Measurements from ENCODE around the gene LAT. TPM values are rescaled to one million over a fixed set of nuclear protein-coding genes. Genes with fewer than 3 reads are reported as not detected.
A peak's percentile ranks its signal among the peaks of the same experiment; 100 is the strongest.

Gene LAT
- polyA plus RNA-seq, 1 experiment: 2.6 TPM

DNA sequence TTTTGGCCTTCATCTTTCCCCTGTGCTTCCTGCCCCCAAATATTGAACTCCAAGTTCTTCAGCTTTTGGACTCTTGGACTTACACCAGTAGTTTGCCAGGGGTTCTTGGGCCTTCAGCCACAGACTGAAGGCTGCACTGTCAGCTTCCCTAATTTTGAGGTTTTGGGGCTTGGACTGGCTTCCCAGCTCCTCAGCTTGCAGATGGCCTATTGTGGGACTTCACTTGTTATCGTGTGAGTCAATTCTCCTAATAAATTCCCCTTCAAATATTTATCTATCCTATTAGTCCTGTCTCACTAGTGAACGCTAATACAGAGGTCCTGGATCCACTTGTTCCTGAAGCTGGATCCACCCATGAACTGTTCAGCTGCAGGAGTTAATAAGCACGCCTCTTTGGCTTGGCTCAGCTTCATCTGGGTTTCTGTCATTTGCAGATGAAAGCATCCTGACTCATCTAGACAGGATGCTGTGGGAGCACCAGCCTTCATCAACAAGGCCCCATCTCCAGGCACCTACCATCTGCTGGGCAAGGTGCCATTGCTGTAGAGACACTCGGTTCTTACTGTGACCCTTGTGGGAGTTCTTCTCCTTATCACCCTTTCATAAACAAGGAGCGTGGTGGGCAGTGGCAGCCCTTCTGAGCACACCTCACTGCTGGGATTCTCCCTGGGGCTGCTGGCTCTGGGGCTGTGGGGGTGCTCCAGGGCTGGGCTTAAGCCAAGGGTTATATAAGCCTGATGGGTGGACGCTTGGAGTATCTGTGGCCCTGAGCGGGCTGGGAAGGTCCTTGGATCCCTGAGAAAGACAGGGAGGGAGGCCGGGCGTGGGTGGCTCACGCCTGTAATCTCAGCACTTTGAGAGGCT, 23.1 kb downstream of the LAT start:
- Histone ChIP-seq H3K27me3 (ENCODE audit: control insufficient read depth, insufficient read depth, low read length) (peaks cover 2% of the 10 kb centered on the region), H3K27ac (ENCODE audit: low read depth, low read length) (no peak overlapping the region), H3K4me3 (ENCODE audit: low read depth, low read length) (no peak overlapping the region), H3K9me3 (ENCODE audit: control insufficient read depth, insufficient read depth, low read length) (peaks cover 3% of the 10 kb centered on the region; the same call in 1 of the 2 replicates)
- ChIA-PET POLR2A (interaction anchor here (0.6 to 0.9 kb wide), 2 partner anchors 11 to 21 kb away, joined by 3 to 4 read pairs; no protein-coding TSS in a partner anchor), CTCF (interaction anchor here (0.6 kb wide), 1 partner anchor 65 kb away, joined by 4 read pairs; no protein-coding TSS in a partner anchor)
- DNase-seq (ENCODE audit: low read depth, low spot score): peak; percentile 50
- TF ChIP-seq, protein P1, sequence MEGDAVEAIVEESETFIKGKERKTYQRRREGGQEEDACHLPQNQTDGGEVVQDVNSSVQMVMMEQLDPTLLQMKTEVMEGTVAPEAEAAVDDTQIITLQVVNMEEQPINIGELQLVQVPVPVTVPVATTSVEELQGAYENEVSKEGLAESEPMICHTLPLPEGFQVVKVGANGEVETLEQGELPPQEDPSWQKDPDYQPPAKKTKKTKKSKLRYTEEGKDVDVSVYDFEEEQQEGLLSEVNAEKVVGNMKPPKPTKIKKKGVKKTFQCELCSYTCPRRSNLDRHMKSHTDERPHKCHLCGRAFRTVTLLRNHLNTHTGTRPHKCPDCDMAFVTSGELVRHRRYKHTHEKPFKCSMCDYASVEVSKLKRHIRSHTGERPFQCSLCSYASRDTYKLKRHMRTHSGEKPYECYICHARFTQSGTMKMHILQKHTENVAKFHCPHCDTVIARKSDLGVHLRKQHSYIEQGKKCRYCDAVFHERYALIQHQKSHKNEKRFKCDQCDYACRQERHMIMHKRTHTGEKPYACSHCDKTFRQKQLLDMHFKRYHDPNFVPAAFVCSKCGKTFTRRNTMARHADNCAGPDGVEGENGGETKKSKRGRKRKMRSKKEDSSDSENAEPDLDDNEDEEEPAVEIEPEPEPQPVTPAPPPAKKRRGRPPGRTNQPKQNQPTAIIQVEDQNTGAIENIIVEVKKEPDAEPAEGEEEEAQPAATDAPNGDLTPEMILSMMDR (IDR thresholded peaks at IDR 0.05; ENCODE audit: low read depth, low read length): no peak

DNA sequence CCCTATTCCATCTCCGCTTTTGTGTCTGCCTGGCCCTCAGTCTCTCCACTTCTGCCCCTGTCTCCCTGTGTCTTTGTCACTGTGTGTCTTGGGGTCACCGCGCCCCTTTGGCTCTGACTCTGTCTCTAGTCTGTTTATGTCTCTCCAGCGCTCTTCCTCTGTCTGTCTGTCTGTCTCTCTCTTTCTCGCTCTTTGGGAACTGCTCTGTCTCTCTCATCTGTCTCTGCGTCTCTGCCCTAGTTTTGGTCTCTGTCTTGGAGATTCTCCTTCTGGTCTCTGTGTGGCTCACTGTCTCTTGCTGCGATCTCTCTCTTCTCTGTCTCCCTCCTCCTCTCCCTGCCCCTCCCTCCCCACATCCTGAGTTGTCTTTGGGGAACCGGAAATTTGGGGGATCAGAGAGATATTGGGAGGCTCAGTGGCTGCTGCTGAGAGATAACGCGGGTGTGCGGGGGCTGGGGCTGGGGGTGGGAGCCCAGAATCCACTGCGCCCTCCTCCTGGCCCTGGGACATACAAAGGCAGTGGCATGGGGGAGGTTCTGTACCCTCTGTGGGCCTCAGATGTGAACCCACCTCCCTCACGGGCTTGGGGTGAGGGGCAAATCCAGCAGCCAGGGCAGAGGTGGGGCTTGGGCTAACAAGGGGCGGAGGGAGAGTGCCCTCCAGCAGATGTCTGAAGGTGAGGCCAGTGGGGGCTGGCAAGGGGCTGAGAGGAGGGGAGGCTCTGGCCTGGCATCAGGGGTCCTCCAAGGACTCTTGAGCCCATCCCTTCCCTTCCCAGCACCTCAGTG, 24.4 kb downstream of the LAT start:
- ChIA-PET CTCF (no interaction called here), POLR2A (no interaction called here)
- peaks cover 3% of the 10 kb centered on the region; the same call in 1 of the 2 replicates for H3K9me3 ChIP-seq (ENCODE audit: control insufficient read depth, insufficient read depth, low read length)
- H3K4me3 ChIP-seq (ENCODE audit: low read depth, low read length): no peak overlapping the region
- H3K27me3 ChIP-seq (ENCODE audit: control insufficient read depth, insufficient read depth, low read length): peaks cover 2% of the 10 kb centered on the region
- H3K27ac ChIP-seq (ENCODE audit: low read depth, low read length): no peak overlapping the region
- no peak for DNase-seq (ENCODE audit: low read depth, low spot score)
- TF ChIP-seq, protein P1 (IDR thresholded peaks at IDR 0.05; ENCODE audit: low read depth, low read length): no peak

DNA sequence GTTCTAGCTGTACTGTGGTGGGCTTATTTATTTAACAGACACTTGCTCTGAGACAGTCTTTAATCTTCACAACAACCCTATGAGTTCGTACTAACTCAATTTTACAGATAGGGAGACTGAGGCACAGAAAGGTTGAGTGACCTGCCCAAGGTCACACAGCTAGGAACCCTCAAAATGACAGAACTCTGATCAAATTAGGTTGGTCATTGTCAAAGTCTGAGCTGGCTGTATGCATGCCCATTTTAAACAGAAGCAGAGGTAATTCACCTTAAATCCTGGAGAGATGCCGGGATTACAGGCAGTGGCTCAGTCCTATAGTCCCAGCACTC, 24.9 kb downstream of the LAT start:
- H3K27me3 ChIP-seq (ENCODE audit: control insufficient read depth, insufficient read depth, low read length): peaks cover 2% of the 10 kb centered on the region
- CTCF ChIA-PET: no interaction called here
- no peak overlapping the region for H3K27ac ChIP-seq (ENCODE audit: low read depth, low read length)
- POLR2A ChIA-PET: no interaction called here
- TF ChIP-seq, protein P1 (IDR thresholded peaks at IDR 0.05; ENCODE audit: low read depth, low read length): no peak
- no peak overlapping the region for H3K4me3 ChIP-seq (ENCODE audit: low read depth, low read length)
- peaks cover 5% of the 10 kb centered on the region for H3K9me3 ChIP-seq (ENCODE audit: control insufficient read depth, insufficient read depth, low read length)
- DNase-seq (ENCODE audit: low read depth, low spot score): no peak

DNA sequence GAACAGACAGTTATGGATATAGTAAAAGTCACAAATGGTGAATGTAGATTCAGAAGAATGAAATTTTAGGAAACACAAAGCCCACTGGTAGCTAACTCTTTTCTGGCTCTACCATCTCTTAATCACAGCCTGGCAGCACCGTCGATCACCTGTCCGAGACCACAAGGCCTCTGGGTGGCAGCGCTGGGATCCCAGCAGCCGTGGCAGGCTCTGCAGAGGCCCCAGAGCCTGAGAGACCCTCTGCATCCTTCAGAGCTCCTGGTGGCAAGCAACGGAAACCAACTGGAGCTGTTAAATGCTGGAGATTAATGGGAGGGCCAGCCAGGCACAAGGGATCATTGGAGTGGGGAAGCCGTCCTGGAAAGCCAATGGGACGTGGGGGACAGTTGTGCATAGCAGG, 26.3 kb downstream of the LAT start:
- Histone ChIP-seq H3K27me3 (ENCODE audit: control insufficient read depth, insufficient read depth, low read length) (no peaks in the 10 kb centered on the region), H3K9me3 (ENCODE audit: control insufficient read depth, insufficient read depth, low read length) (peaks cover 6% of the 10 kb centered on the region), H3K4me3 (ENCODE audit: low read depth, low read length) (no peak overlapping the region), H3K27ac (ENCODE audit: low read depth, low read length) (no peak overlapping the region)
- TF ChIP-seq, protein P1 (IDR thresholded peaks at IDR 0.05; ENCODE audit: low read depth, low read length): no peak
- DNase-seq (ENCODE audit: low read depth, low spot score): no peak
- ChIA-PET CTCF (interaction anchor here (0.7 kb wide), 1 partner anchor 80 kb away, joined by 3 read pairs; no protein-coding TSS in a partner anchor), POLR2A (no interaction called here)

DNA sequence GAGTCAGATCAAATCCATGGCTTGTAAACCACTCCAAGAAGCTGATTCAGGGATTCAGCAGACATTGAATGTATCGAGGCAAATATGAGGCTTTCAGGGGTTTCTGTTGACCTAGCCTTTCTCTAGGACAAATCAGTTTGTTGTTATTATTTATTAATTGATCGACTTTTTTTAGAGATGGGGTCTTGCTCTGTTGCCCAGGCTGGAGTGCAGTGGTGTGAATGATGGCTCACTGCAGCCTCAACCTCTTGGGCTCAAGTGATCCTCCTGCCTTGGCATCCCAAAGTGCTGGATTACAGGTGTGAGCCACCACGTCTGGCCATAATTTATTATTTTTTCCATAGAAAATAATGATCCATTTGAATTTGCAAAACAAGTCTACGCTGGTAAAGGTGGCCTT, 27.0 kb downstream of the LAT start:
- CTCF ChIA-PET: no interaction called here
- H3K27ac ChIP-seq (ENCODE audit: low read depth, low read length): no peak overlapping the region
- TF ChIP-seq, protein P1 (IDR thresholded peaks at IDR 0.05; ENCODE audit: low read depth, low read length): no peak
- DNase-seq (ENCODE audit: low read depth, low spot score): no peak
- peaks cover 6% of the 10 kb centered on the region for H3K9me3 ChIP-seq (ENCODE audit: control insufficient read depth, insufficient read depth, low read length)
- POLR2A ChIA-PET: no interaction called here
- H3K4me3 ChIP-seq (ENCODE audit: low read depth, low read length): no peak overlapping the region
- H3K27me3 ChIP-seq (ENCODE audit: control insufficient read depth, insufficient read depth, low read length): no peaks in the 10 kb centered on the region

All from AG04450 (cell line).